Muscle layer of colon (tissue), 2 donors: ENCODE data around the gene FOXI2.

Source experiments
- H3K27ac ChIP-seq: one replicate; pipeline ENCODE4 v1.7.0; 2013; ENCODE audit warnings: low read depth, mild to moderate bottlenecking, low read length, moderate library complexity
- H3K27me3 ChIP-seq, 2 donors: one replicate each; pipeline ENCODE4 v1.7.0; 2013; ENCODE audit warnings: low read length in 2 of 2, mild to moderate bottlenecking in 2 of 2; ENCODE audit not compliant: insufficient read depth in 2 of 2, control insufficient read depth in 1 of 2
- H3K36me3 ChIP-seq: one replicate; pipeline ENCODE4 v1.7.0; 2013; ENCODE audit warnings: mild to moderate bottlenecking, low read length; ENCODE audit not compliant: insufficient read depth
- H3K4me1 ChIP-seq: one replicate; pipeline ENCODE4 v1.7.0; 2013; ENCODE audit warnings: mild to moderate bottlenecking, low read length; ENCODE audit not compliant: insufficient read depth
- H3K4me3 ChIP-seq, 2 donors: one replicate each; pipeline ENCODE4 v1.7.0; 2013; ENCODE audit warnings: low read length in 2 of 2, low read depth in 1 of 2, mild to moderate bottlenecking in 1 of 2, moderate library complexity in 1 of 2
- H3K9ac ChIP-seq: one replicate; pipeline ENCODE4 v1.7.0; 2013; ENCODE audit warnings: low read length
- H3K9me3 ChIP-seq: one replicate; pipeline ENCODE4 v1.7.0; 2013; ENCODE audit warnings: mild to moderate bottlenecking, low read length
- donor health status: abdominal sarcoma.
- donor health status: Adenocarcinoma of cecum.

The FOXI2 gene

DNA sequence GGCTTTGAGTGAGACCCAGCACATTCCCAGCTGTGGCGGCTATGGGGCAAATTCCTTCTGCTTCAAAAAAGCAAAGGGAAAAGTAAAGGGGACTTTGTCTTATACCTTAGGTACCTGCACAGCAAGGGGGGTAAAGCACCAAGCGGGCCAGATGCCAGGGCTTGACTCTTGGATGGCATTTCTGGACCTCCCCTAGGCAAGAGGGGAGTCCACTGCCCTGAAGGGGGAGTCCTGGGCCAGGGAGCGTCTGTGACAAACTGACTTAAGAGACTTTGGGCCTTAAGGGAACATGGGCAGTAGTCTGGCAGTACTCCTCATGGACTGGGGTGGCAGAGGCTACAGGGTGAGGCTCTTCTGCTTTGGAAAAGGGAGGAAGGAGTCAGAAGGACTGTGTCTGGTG is 16.1 kb upstream of the FOXI2 start:
- Histone ChIP-seq H3K9ac (no peak overlapping the region), H3K27me3 (no peaks in the 10 kb centered on the region), H3K9me3 (no peaks in the 10 kb centered on the region), H3K27ac (no peak overlapping the region), H3K4me3 (no peak overlapping the region), H3K36me3 (no peaks in the 10 kb centered on the region), H3K4me1 (no peaks in the 10 kb centered on the region)

DNA sequence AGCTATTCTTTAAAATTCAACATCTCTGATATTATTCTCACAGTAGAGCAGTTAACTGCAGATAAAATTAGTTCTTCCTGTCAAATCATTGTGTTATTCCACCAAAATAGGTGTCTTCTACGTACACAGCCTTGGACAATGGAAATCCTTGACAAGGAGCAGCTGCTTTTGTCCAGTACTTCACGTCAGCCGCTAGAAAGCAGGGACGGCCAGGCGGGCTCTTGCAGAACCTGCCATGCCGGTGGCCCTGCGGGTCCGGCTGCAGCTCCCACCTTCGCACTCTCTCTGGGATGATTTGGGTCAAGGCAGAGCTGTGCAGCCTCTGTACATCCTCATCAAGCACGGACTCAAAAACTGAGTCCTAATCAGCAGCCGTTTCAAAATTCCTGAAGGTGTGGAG is 2.2 kb upstream of the FOXI2 start:
- H3K4me1 ChIP-seq = no peaks in the 10 kb centered on the region
- H3K27me3 ChIP-seq = peaks cover 0 to 58% of the 10 kb centered on the region in 2 donors
- H3K36me3 ChIP-seq = no peaks in the 10 kb centered on the region
- H3K9me3 ChIP-seq = no peaks in the 10 kb centered on the region
- H3K4me3 ChIP-seq = no peak overlapping the region
- no peak overlapping the region for H3K27ac ChIP-seq
- no peak overlapping the region for H3K9ac ChIP-seq

- peaks cover 0 to 58% of the 10 kb centered on the region in 2 donors for H3K27me3 ChIP-seq
These were observed 1.8 kb upstream of the FOXI2 start for GRCh38 chr10:127735156-127735555.

GRCh38 chr10:127735723-127736221 is 1.2 kb upstream of the FOXI2 start:
- H3K9me3 ChIP-seq = no peaks in the 10 kb centered on the region
- no peaks in the 10 kb centered on the region for H3K4me1 ChIP-seq
- H3K36me3 ChIP-seq = no peaks in the 10 kb centered on the region
- no peak overlapping the region for H3K9ac ChIP-seq
- peaks cover 0 to 58% of the 10 kb centered on the region in 2 donors for H3K27me3 ChIP-seq
- H3K4me3 ChIP-seq = no peak overlapping the region
- H3K27ac ChIP-seq = no peak overlapping the region

More at GRCh38 chr10:127735156-127735555, 1.8 kb upstream of the FOXI2 start:
- no peak overlapping the region for H3K9ac ChIP-seq
- H3K36me3 ChIP-seq = no peaks in the 10 kb centered on the region
- H3K27ac ChIP-seq = no peak overlapping the region
- no peak overlapping the region for H3K4me3 ChIP-seq
- no peaks in the 10 kb centered on the region for H3K9me3 ChIP-seq
- no peaks in the 10 kb centered on the region for H3K4me1 ChIP-seq

DNA sequence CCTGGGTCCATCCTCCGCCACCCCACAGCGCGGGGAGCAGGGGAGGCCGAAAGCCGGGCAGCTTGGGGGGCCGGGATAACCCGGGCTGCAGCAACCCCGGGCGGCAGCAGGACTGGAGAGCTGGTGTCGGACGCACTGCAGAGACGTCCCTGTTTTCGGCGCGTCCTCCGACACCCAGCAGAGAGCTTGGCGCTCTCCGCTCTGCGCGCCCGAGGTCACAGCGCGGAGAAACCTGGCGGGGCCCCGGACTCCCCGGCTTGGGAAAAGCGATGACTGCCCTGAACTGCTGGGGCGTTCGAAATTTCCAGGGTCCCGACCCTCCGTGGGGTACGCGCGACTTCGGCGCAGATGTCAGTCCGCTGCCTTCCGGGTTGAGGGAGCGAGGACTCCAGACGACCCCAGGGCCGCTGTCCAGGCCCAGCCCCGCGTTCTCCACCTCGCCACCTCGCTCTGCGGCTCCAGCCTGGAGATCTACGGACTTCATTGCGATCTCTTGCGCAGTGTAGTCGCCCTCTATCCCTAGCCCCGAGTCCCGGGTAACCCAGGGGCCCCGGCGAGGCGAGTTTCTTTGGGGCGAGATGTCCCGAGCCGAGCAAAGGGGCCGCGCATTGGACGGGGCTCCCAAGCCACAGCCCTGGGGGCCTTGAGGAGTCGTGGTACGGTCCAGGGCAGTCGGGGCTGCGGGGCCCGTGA is 617 bp upstream of the FOXI2 start:
- no peaks in the 10 kb centered on the region for H3K9me3 ChIP-seq
- no peak overlapping the region for H3K9ac ChIP-seq
- no peaks in the 10 kb centered on the region for H3K36me3 ChIP-seq
- H3K4me3 ChIP-seq = no peak overlapping the region
- peaks cover 0 to 58% of the 10 kb centered on the region in 2 donors for H3K27me3 ChIP-seq
- H3K27ac ChIP-seq = no peak overlapping the region
- no peaks in the 10 kb centered on the region for H3K4me1 ChIP-seq

GRCh38 chr10:127737563-127738511 is 852 bp downstream of the FOXI2 start:
- Histone ChIP-seq H3K27me3 (peaks cover 0 to 55% of the 10 kb centered on the region in 2 donors), H3K9me3 (no peaks in the 10 kb centered on the region), H3K36me3 (no peaks in the 10 kb centered on the region), H3K27ac (no peak overlapping the region), H3K4me3 (no peak overlapping the region), H3K9ac (no peak overlapping the region), H3K4me1 (no peaks in the 10 kb centered on the region)

GRCh38 chr10:127738512-127739424 is 1.8 kb downstream of the FOXI2 start:
- H3K36me3 ChIP-seq = no peaks in the 10 kb centered on the region
- H3K27ac ChIP-seq = no peak overlapping the region
- H3K9me3 ChIP-seq = no peaks in the 10 kb centered on the region
- no peaks in the 10 kb centered on the region for H3K4me1 ChIP-seq
- peak overlapping the region in 1 of 2 donors; percentile 42 for H3K4me3 ChIP-seq
- no peak overlapping the region for H3K9ac ChIP-seq
- H3K27me3 ChIP-seq = peaks cover 0 to 47% of the 10 kb centered on the region in 2 donors

- H3K4me3 ChIP-seq = no peak overlapping the region
- H3K27me3 ChIP-seq = peaks cover 0 to 41% of the 10 kb centered on the region in 2 donors
- H3K36me3 ChIP-seq = no peaks in the 10 kb centered on the region
- H3K27ac ChIP-seq = no peak overlapping the region
- no peaks in the 10 kb centered on the region for H3K4me1 ChIP-seq
- no peaks in the 10 kb centered on the region for H3K9me3 ChIP-seq
- H3K9ac ChIP-seq = no peak overlapping the region
These were observed 2.9 kb downstream of the FOXI2 start for GRCh38 chr10:127739908-127740307.

DNA sequence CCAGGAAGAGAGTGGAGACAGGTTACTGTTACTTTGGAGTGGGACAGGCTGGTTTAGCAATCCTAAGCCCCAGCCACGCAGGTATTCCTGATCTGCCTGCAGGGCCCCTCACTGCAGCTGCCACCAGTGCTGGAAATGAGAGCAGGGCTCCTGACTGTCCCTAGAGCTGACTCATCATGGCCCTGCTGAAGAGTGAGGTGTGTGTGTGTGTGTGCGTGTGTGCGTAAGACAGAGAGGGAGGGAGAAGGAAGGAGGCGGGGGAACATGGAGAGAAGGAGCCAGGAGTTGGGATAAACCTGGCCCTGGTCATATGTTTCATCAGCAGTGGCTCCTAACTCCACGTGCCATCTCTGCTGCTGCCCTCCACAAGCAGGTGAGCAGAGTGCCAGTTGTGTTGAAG is 3.6 kb downstream of the FOXI2 start:
- peaks cover 0 to 35% of the 10 kb centered on the region in 2 donors for H3K27me3 ChIP-seq
- no peak overlapping the region for H3K9ac ChIP-seq
- no peak overlapping the region for H3K4me3 ChIP-seq
- H3K27ac ChIP-seq = no peak overlapping the region
- H3K36me3 ChIP-seq = no peaks in the 10 kb centered on the region
- no peaks in the 10 kb centered on the region for H3K4me1 ChIP-seq
- no peaks in the 10 kb centered on the region for H3K9me3 ChIP-seq

DNA sequence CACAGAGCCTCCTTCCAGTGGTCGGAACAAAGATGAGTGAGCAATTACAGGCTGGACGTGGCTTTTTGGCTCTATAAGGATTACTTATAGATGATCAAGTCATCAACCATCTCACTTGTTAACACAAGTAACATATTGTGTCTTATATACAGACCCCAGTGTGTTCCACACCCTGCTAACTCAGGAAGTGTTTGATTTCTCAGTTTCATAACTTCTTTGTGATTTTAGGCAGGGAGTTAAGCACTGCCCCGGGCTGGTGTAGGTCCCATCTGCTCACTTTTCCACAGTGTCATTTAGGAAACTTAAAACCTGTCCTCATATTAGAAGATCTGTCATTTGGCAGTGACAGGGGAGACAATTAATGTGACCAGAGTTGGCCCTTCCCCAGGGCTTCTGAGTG is 6.2 kb downstream of the FOXI2 start:
- Histone ChIP-seq H3K36me3 (no peaks in the 10 kb centered on the region), H3K4me3 (no peak overlapping the region), H3K4me1 (no peaks in the 10 kb centered on the region), H3K27me3 (peaks cover 0 to 14% of the 10 kb centered on the region in 2 donors), H3K9ac (no peak overlapping the region), H3K27ac (no peak overlapping the region), H3K9me3 (no peaks in the 10 kb centered on the region)

DNA sequence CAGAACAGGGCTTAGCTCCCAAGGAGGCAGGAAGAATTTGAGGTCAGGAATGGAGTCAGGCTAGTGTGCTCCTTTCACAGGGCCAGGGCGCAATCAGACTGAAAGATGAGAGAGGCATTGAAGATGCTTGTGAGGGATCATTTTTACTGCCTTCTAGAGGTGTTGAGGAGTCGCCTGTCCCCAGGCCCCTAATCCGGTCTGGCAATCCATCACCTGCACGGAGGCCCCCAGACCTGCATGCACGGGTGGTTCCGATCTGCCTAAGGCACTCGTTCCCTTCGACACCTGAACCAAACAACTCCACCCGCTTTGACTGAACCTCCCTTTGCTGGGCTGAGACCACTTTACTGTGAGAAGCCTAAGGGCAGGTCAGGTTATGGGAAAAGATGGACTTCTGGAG is 8.0 kb downstream of the FOXI2 start:
- H3K27me3 ChIP-seq = no peaks in the 10 kb centered on the region
- H3K36me3 ChIP-seq = no peaks in the 10 kb centered on the region
- no peak overlapping the region for H3K9ac ChIP-seq
- no peak overlapping the region for H3K27ac ChIP-seq
- no peaks in the 10 kb centered on the region for H3K4me1 ChIP-seq
- no peak overlapping the region for H3K4me3 ChIP-seq
- H3K9me3 ChIP-seq = no peaks in the 10 kb centered on the region
